GM19099 (cell line): ENCODE measurements around the gene LGALS1.

Source experiments
- POLR2A ChIP-seq: IDR thresholded peaks from 3 replicates; pipeline ENCODE4 v1.6.1; 2011; ENCODE audit warnings: low read depth; ENCODE audit not compliant: insufficient read length; ENCODE audit errors: extremely low read depth

Gene LGALS1

DNA sequence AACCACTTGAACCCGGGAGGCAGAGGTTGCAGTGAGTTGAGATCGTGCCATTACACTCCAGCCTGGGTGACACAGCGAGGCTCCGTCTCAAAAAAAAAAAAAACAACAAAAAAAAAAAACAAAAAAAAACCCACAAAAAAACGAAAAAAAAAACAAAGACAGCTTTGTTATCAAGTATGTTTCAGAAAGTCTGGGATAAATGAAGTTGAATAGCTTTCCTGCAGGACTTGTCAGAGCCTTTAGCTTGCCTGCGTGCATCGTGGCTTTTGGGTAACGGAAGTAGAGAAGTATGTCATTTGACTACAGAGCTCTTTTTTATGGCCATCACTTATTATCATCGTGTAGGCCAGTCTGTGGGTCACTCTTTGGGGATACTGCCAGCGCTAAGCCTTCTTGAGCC lies 36.1 kb downstream of the LGALS1 start:
- no peak for TF ChIP-seq POLR2A

DNA sequence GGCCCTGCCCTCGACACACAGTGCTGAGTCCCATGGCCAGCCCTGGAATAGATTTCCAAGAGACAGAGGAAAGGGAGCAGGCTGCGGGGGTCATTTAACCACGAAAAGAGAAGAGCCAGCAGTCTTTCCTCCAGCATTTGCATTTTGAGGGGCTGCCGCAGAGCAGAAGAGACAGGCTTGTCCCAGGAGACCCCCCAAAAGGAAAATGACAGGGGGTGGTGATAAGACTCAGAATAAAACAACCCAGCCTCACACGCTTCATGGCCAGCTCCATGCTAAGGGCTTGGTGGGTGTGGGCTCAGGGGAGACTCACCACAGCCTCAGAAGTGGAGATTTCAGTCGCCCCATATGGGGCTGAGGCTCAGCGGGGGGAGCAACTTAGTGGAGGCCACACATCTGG lies 38.3 kb downstream of the LGALS1 start:
- TF ChIP-seq POLR2A: no peak

- TF ChIP-seq POLR2A: no peak
These were observed 39.2 kb downstream of the LGALS1 start for GRCh38 chr22:37714634-37715033.

GRCh38 chr22:37715760-37716159 lies 40.3 kb downstream of the LGALS1 start:
- no peak for TF ChIP-seq POLR2A

DNA sequence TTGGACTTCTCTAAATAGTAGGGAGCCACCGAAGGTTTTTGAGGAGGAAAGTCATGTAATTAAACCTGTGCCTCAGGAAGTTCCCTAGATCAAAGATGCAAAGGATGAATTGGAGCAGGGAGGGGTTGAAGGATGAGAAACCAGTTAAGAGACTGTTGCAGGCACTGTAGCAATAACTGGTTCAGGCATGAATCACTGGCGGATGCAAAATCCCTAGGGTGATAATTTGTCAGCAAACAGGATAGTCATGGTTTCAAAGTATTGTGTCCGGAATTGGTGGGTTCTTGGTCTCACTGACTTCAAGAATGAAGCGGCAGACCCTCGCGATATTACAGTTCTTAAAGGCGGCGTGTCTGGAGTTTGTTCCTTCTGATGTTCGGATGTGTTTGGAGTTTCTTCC lies 41.3 kb downstream of the LGALS1 start:
- no peak for TF ChIP-seq POLR2A

DNA sequence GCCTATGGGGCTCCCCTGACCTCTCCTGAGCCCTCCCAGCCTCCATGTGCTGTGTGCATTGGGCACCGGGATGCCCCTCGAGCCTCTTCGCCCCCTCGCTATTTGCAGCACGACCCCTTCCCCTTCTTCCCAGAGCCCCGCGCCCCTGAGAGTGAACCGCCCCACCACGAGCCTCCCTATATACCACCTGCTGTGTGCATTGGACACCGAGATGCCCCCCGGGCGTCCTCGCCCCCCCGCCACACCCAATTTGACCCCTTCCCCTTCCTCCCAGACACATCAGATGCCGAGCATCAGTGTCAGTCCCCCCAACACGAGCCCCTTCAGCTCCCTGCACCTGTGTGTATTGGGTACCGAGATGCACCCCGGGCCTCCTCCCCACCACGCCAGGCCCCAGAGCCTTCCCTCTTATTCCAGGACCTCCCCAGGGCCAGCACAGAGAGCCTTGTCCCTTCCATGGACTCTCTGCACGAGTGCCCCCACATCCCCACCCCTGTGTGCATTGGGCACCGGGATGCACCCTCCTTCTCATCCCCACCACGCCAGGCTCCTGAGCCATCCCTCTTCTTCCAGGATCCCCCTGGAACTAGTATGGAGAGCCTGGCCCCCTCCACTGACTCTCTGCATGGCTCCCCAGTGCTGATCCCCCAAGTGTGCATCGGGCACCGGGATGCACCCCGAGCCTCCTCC lies 50.3 kb downstream of the LGALS1 start:
- TF ChIP-seq POLR2A: no peak

DNA sequence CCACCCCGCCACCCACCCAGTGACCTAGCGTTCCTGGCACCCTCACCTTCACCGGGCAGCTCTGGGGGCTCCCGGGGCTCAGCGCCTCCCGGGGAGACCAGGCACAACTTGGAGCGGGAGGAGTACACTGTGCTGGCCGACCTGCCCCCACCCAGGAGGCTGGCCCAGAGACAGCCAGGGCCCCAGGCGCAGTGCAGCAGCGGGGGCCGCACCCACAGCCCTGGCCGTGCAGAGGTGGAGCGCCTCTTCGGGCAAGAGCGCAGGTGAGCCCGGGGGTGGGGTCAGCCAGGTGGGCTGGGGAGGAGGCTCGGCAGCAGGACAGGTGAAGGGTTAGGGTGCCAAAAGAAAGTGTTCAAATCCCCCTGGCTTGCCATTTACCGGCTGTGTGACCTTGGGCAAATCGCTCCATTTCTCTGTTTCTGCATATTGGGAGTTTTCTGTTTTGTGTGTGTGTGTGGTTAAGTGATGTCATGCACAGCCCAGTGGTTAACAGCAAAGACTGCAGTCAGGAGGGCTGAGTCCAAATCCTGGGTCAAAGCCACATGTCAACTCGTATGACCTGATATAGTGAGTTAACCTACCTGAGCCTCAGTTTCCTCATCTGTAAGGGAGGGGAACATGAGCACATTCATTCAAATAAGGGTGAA lies 50.9 kb downstream of the LGALS1 start:
- TF ChIP-seq POLR2A: no peak

GRCh38 chr22:37728620-37729019 lies 53.2 kb downstream of the LGALS1 start:
- TF ChIP-seq POLR2A: no peak
